HG02852 (cell line): ENCODE measurements around the gene FRY.
A peak's percentile ranks its signal among the peaks of the same experiment; 100 is the strongest.

Experiments used
- ATAC-seq: cut with Tn5 transposase; IDR thresholded peaks from one replicate; pipeline ENCODE4 v1.9.1; 2021; ENCODE audit warnings: mild to moderate bottlenecking, moderate library complexity; ENCODE audit not compliant: unreplicated experiment

The FRY gene

GRCh38 chr13:32164622-32165268, 133.2 kb downstream of the FRY start:
- peak; percentile 50 for ATAC-seq

DNA sequence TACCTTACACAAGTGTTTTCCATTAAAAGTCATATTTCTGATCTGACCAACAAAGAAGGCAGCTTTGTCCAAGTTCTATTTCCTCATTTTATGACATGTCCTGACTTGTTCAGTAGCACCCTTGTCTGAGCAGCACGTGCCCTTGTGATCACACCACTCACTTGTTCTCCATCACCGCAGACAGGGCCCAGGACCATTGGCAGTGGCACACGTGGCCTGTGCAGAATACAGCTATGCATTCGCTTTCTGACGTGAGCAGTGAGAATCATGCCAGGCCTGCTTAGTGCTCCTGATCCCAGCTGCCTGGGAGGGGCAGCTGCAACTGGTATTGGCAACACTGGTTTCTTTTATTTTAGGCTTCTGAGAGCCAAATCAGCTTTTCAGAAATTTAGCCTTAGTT, 134.2 kb downstream of the FRY start:
- ATAC-seq: no peak

- no peak for ATAC-seq
Observed at GRCh38 chr13:32168131-32168530, 136.6 kb downstream of the FRY start.

GRCh38 chr13:32170841-32171240, 139.3 kb downstream of the FRY start:
- no peak for ATAC-seq

DNA sequence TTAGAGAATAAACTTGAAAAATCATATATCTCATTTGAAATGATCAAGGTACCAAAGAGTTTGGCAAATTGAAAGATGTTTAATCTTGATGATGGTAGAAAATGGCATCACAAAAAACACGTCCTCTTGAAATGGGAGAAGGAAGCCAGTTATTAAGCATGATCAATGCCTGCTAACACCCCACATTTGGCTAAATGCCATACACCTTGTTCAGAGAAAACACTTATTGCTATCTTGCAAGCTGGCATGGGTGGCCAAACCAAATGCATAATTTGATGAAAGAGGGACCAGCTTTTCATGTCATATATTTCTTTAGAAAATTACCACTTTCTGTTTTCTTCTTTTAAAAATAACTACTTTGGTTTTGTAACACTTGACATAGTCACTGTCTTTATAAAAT, 142.3 kb downstream of the FRY start:
- no peak for ATAC-seq

- ATAC-seq: no peak
Observed at GRCh38 chr13:32174366-32174765, 142.8 kb downstream of the FRY start.

- no peak for ATAC-seq
Observed at GRCh38 chr13:32175307-32175706, 143.7 kb downstream of the FRY start.

DNA sequence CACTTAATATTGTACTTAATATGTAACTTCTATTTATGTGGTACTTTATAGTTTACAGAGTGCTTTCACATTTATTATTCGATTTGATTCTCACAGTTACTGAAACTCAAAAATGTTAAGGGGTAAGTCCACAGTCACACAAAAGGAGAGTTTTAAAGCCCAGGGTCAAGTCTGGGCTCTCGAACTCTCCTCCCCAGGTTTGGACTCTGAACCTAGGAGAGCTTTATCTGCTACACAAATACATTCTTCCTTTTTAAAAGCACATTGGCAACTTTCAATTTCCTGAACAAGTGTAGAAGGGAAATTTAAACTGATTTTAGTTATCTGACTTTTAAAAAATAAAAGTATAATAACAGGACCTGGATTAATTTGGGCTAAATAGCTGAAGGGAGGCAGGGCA, 144.4 kb downstream of the FRY start:
- ATAC-seq: no peak

- no peak for ATAC-seq
Observed at GRCh38 chr13:32176696-32177095, 145.1 kb downstream of the FRY start.

GRCh38 chr13:32178763-32179162, 147.2 kb downstream of the FRY start:
- ATAC-seq: no peak

DNA sequence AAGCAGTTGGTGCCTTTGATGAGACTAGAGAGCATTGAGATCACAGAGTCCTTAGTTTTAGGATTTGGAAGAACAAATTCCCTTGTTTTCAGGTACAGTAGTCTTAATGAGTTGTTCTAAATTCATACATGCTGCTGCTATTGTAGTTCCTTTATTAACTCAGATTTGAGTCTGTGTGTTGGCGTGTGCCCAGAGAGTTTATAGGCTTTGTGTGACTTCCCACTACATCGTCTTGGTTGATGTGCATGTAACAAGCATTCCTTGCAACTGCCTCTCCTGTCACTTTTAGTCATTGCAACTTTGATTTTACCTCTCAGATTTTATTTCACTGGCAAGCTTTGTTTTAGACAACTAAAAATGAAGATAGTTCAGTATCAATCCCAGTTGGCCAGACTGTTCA, 148.1 kb downstream of the FRY start:
- ATAC-seq: no peak

GRCh38 chr13:32187651-32188050, 156.1 kb downstream of the FRY start:
- no peak for ATAC-seq

- ATAC-seq: no peak
Observed at GRCh38 chr13:32191452-32191998, 160.0 kb downstream of the FRY start.

DNA sequence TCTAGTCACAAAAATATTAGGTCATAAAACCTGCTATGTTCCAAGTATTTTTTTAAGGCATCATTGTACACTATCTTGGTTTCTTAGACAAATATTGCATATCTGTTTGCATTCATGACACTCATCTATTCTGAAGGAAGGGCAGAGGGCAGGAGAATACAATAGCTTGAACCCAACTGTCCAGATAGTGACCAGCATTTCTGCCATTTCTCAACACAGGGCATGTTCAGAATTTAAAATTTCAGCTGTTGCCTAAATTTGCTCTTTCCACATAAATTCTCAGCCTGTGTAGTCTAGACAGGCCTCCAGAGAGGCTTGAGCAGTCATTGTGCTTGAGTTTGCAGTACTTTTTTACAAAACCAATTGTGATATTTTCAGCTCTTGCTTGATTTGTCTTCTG, 164.1 kb downstream of the FRY start:
- no peak for ATAC-seq

GRCh38 chr13:32199168-32199567, 167.6 kb downstream of the FRY start:
- no peak for ATAC-seq

DNA sequence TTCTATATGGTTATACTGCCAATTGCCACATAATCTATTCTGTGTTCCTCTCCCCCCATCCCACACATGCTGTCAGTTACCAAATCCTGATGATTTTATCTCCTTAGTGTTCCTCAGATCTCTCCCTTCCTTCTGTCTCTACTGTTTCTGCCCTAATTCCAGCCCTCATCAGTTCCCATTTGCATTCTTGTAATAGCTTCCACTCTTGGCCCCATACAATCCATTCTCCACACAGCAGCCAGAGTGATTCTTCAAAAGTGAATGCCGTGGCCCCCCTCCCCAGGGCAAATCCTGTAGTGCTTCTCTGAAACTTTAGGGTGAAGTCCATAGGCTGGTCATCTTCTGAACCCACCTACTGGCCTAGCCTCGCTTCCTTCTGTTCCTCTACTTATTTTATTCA, 169.2 kb downstream of the FRY start:
- ATAC-seq: no peak

GRCh38 chr13:32201809-32202208, 170.2 kb downstream of the FRY start:
- no peak for ATAC-seq

DNA sequence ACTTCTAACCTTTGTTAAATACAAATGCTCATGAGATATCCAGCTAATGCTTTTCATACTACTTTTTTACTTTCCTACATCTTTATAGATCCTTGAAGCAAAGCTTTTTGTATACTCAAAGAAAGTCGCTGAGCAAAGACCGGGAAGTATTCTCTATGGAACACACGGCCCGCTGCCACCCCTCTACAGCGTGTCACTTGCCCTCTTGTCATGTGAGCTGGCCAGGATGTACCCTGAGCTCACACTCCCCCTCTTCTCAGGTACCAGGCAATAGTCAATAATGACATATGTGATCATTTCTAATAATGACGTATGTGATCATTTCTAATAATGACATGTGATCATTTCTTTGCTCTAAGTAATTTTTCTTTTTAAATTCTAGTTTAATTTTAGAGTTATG, 170.7 kb downstream of the FRY start:
- no peak for ATAC-seq

- no peak for ATAC-seq
Observed at GRCh38 chr13:32203221-32203620, 171.6 kb downstream of the FRY start.

- no peak for ATAC-seq
Observed at GRCh38 chr13:32203736-32204135, 172.2 kb downstream of the FRY start.

DNA sequence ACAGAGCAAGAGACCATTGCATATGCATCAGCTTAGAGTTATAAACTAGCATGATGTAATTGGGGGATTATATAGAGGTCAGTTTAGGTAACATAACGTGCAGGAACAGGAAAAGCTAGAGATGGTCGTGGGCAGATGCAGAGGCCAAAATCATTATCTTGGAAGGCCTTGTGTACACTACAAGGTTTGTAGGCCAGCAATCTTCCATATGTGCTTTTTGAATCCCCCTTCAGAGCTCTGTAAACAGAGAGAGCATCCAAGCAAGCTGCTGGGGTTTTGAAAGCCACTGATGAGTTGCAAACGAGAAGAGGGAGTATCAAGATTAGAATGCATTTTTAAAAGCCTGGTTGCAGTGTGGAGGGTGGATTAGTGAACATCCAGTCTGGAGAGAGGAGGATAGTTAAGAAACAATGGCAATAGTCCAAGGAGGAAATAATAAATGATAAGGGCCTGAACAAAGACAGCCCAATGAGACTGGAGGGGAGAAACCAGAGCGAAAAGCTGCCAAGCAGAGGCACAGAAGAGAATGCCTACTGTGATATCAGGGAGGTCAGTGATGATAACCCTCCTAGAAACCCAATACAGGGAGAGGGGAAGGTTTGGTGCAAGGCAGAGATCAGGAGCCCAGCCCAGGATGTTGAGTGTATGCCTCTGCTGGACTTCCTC, 174.0 kb downstream of the FRY start:
- no peak for ATAC-seq

DNA sequence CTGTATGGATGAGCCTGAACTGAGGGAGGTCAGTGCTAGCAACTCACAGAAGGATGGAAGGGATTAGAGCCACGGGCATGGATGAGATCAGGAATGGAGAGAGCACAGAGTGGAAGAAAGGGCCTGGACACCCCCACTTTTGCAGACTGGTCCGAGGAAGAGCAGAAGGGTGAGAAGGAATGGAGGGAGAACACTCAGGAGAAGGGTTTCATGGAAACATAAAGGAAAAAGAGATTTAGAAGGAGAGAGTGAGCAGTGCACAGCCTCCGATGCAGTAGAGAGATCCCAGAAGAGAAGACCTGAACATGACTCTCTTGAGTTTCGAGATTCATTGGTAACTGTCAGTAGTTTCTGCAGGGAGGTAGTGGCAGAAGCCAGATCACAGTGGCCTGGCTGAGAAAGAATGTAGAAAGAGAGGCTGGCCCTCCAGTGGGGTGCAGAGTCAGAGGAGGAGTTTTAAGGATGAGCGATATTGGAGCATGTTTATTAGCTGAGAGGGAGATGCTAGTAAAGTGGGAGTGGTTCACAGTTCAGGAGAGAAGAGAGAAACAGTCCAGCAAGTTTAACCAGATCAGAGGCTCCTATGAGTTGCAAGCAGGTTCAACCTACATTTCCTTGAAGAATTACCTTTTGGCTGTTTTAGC, 174.6 kb downstream of the FRY start:
- no peak for ATAC-seq
